Measurements from ENCODE around the gene APOL5. TPM values are rescaled to one million over a fixed set of nuclear protein-coding genes. Genes with fewer than 3 reads are reported as not detected.

APOL5 gene
- total RNA-seq, 2 experiments from 2014 or later, result not detected

DNA sequence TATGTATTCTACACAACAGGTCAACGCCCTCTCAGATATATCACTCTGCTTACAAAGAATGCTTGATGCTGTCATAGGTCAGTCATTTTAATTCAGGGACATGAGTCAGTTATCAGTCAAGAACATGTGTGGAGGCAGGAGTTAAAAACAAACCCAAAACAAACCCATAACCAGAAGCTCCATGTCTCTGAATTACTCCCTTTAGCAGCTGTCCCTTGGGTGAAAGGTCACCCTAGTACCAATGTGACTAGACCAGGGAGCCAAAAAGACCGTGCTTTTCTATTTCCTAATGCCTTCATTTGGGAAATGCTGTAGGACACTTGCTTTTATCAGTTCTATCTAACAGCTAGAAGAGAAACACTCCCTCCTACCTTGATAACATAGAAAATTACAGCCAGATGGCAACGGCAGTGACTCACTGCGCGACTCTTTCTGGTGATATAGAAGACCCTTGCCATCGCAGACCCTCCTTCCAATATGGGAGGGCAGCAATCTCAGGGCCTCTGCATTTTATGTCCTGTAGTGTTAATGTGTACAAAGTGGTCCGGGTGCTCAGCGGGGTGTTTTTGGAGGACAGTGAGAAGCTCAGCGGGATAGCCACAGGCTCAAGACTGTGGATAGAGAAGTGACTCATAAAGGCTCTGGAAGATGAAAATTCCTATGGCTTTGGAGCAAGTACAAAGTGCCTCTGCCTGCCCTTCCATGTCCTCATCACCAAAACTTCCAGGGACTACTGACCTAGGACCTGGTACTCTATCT is 24.8 kb downstream of the APOL5 start:
- H3K36me3 ChIP-seq (ENCODE audit: insufficient read depth, low read length), result no peaks in the 10 kb centered on the region
- Mint-ChIP-seq H3K27ac (no peak overlapping the region), H3K4me3 (no peak overlapping the region), H3K4me1 (ENCODE audit: low read depth) (no peaks in the 10 kb centered on the region), H3K27me3 (no peaks in the 10 kb centered on the region), H3K9me3 (no peaks in the 10 kb centered on the region), H3K36me3 (ENCODE audit: low read depth) (no peaks in the 10 kb centered on the region)
- H3K4me3 ChIP-seq (ENCODE audit: low read length), result no peak overlapping the region
- POLR2A ChIA-PET, result no interaction called here
- H3K27ac ChIP-seq (ENCODE audit: low read depth in 1 of 2, low read length in 2 of 2), result no peak overlapping the region
- no peaks in the 10 kb centered on the region for H3K4me1 ChIP-seq (ENCODE audit: insufficient read depth, low read length)
- TF ChIP-seq, protein P1, sequence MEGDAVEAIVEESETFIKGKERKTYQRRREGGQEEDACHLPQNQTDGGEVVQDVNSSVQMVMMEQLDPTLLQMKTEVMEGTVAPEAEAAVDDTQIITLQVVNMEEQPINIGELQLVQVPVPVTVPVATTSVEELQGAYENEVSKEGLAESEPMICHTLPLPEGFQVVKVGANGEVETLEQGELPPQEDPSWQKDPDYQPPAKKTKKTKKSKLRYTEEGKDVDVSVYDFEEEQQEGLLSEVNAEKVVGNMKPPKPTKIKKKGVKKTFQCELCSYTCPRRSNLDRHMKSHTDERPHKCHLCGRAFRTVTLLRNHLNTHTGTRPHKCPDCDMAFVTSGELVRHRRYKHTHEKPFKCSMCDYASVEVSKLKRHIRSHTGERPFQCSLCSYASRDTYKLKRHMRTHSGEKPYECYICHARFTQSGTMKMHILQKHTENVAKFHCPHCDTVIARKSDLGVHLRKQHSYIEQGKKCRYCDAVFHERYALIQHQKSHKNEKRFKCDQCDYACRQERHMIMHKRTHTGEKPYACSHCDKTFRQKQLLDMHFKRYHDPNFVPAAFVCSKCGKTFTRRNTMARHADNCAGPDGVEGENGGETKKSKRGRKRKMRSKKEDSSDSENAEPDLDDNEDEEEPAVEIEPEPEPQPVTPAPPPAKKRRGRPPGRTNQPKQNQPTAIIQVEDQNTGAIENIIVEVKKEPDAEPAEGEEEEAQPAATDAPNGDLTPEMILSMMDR (IDR thresholded peaks at IDR 0.05), result no peak
- H3K27me3 ChIP-seq (ENCODE audit: control insufficient read depth in 1 of 2, insufficient read depth in 2 of 2, low read length in 2 of 2), result no peaks in the 10 kb centered on the region
- intact Hi-C loops (cut with DNase I, micrococcal nuclease), result no loop called here
- H3K9me3 ChIP-seq (ENCODE audit: control insufficient read depth in 1 of 2, insufficient read depth in 1 of 2, low read length in 2 of 2), result no peaks in the 10 kb centered on the region
- no peak for ATAC-seq (ENCODE audit: poor library complexity)
- CTCF ChIA-PET, result no interaction called here
- DNase-seq, result no peak

DNA sequence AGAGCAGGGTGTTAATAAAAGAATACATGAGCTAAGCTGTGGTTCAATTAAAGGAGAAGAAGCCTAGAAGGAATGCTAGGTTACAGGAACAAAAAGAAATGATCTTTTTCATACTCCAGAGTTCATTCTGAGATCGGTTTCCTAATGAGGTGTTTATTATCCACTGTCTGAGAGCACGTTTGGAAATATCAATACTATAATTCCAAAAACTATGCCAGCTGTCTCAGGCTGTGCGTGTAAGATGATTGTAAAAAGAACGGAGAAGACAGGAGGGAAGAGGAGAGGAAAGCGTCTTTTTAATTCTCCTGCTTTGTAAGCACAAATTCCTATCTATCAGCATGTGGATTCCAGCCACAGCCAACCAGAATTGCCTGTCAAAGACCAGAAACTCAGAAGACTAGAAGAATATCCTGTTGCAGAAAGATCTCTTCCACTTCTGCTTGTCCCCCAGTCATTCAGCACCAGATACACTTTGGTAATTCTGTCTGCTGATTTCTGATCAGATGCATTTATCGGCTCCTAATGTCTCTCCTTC is 25.7 kb downstream of the APOL5 start:
- Mint-ChIP-seq H3K36me3 (ENCODE audit: low read depth) (no peaks in the 10 kb centered on the region), H3K9me3 (no peaks in the 10 kb centered on the region), H3K4me3 (no peak overlapping the region), H3K27me3 (no peaks in the 10 kb centered on the region), H3K4me1 (ENCODE audit: low read depth) (no peaks in the 10 kb centered on the region), H3K27ac (no peak overlapping the region)
- Histone ChIP-seq H3K27ac (ENCODE audit: low read depth in 1 of 2, low read length in 2 of 2) (no peak overlapping the region), H3K4me3 (ENCODE audit: low read length) (no peak overlapping the region), H3K27me3 (ENCODE audit: control insufficient read depth in 1 of 2, insufficient read depth in 2 of 2, low read length in 2 of 2) (no peaks in the 10 kb centered on the region), H3K4me1 (ENCODE audit: insufficient read depth, low read length) (no peaks in the 10 kb centered on the region), H3K9me3 (ENCODE audit: control insufficient read depth in 1 of 2, insufficient read depth in 1 of 2, low read length in 2 of 2) (no peaks in the 10 kb centered on the region), H3K36me3 (ENCODE audit: insufficient read depth, low read length) (no peaks in the 10 kb centered on the region)
- DNase-seq (no peak), ATAC-seq (ENCODE audit: poor library complexity) (no peak)
- TF ChIP-seq, protein P1 (IDR thresholded peaks at IDR 0.05), result no peak
- ChIA-PET POLR2A (no interaction called here), CTCF (no interaction called here)
- intact Hi-C loops (cut with DNase I, micrococcal nuclease), result no loop called here

DNA sequence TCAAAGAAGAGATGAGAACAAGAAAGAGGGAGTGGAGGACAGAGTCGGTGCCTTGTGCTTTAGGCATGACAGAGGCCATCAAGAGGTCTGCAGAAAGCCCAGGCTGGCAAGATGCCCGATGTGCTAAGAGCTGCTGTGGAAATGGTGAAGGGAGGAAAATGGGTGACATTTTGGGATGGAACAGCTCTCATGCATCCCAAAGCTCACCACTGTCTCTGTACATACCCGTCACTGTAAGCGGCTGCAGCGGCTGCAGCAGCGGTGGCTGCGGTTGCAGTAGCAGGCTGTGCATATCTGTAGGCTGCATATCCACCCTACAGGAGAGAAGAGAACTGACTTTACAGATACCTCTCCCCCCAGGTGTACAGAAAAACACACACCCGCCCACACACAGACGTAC is 28.6 kb downstream of the APOL5 start:
- Histone ChIP-seq H3K4me3 (ENCODE audit: low read length) (no peak overlapping the region), H3K9me3 (ENCODE audit: control insufficient read depth in 1 of 2, insufficient read depth in 1 of 2, low read length in 2 of 2) (no peaks in the 10 kb centered on the region), H3K27me3 (ENCODE audit: control insufficient read depth in 1 of 2, insufficient read depth in 2 of 2, low read length in 2 of 2) (no peaks in the 10 kb centered on the region), H3K36me3 (ENCODE audit: insufficient read depth, low read length) (no peaks in the 10 kb centered on the region), H3K27ac (ENCODE audit: low read depth in 1 of 2, low read length in 2 of 2) (no peak overlapping the region), H3K4me1 (ENCODE audit: insufficient read depth, low read length) (no peaks in the 10 kb centered on the region)
- Mint-ChIP-seq H3K27ac (no peak overlapping the region), H3K36me3 (ENCODE audit: low read depth) (no peaks in the 10 kb centered on the region), H3K4me1 (ENCODE audit: low read depth) (no peaks in the 10 kb centered on the region), H3K4me3 (no peak overlapping the region), H3K9me3 (no peaks in the 10 kb centered on the region), H3K27me3 (no peaks in the 10 kb centered on the region)
- intact Hi-C loops (cut with DNase I, micrococcal nuclease), result no loop called here
- CTCF ChIA-PET, result no interaction called here
- no peak for ATAC-seq (ENCODE audit: poor library complexity)
- TF ChIP-seq, protein P1 (IDR thresholded peaks at IDR 0.05), result no peak
- DNase-seq, result no peak
- POLR2A ChIA-PET, result interaction anchor here (0.6 kb wide), 1 partner anchor 34 kb away, joined by 3 read pairs; no protein-coding TSS in a partner anchor
